HG03066 (cell line): ENCODE results near the gene SCARF2.
"Not testable (repeated sequence)": the region's sequence is repeated elsewhere in the genome, so short reads cannot be mapped to it uniquely, and the experiment has no call there.

ENCODE experiments used
- ATAC-seq: cut with Tn5 transposase; IDR thresholded peaks from one replicate; pipeline ENCODE4 v1.9.1; 2021; ENCODE audit warnings: low read depth; ENCODE audit not compliant: unreplicated experiment

SCARF2 gene, protein sequence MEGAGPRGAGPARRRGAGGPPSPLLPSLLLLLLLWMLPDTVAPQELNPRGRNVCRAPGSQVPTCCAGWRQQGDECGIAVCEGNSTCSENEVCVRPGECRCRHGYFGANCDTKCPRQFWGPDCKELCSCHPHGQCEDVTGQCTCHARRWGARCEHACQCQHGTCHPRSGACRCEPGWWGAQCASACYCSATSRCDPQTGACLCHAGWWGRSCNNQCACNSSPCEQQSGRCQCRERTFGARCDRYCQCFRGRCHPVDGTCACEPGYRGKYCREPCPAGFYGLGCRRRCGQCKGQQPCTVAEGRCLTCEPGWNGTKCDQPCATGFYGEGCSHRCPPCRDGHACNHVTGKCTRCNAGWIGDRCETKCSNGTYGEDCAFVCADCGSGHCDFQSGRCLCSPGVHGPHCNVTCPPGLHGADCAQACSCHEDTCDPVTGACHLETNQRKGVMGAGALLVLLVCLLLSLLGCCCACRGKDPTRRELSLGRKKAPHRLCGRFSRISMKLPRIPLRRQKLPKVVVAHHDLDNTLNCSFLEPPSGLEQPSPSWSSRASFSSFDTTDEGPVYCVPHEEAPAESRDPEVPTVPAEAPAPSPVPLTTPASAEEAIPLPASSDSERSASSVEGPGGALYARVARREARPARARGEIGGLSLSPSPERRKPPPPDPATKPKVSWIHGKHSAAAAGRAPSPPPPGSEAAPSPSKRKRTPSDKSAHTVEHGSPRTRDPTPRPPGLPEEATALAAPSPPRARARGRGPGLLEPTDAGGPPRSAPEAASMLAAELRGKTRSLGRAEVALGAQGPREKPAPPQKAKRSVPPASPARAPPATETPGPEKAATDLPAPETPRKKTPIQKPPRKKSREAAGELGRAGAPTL

DNA sequence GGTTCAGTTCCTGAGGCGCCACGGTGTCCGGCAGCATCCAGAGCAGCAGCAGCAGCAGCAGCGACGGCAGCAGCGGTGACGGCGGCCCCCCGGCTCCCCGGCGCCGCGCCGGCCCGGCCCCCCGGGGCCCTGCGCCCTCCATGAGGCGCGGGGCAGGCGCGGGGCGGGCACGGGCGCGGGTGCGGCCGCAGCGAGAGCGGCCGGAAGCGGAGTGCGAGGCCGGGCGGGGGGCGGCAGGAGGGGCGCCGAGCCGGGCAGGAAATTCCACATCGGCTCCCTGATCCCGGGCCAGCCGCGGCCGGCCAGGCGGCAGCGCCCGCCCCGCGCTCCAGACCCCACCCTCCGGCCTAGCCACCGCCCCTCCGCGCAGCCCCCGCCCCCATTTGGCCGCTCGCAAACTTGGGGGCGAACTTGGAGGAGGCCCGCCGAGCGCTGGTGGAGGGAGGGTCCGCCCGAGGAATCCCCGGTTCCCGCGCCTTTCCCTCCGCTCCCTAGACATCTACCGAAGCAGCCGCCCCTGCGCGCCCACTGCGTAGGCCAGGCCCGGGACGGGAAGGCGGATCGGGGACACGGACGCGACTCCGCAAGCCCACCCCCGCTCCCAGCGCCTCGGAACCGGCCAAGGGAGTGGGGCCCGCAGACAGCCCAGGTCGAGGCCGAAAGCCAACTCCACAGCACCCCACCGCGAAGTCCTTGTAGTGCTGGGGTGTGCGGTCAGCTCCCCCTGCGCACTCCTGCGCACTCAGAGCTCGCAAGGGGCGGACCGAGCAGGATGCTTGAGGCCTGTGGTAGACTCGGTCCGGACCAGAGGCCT is at the start of gene SCARF2:
Gene SCARF2 (minus strand): TSS at position 213 of the 814 bp plus-strand sequence. CDS start 71 bp downstream, at position 142.
- ATAC-seq, result no peak

DNA sequence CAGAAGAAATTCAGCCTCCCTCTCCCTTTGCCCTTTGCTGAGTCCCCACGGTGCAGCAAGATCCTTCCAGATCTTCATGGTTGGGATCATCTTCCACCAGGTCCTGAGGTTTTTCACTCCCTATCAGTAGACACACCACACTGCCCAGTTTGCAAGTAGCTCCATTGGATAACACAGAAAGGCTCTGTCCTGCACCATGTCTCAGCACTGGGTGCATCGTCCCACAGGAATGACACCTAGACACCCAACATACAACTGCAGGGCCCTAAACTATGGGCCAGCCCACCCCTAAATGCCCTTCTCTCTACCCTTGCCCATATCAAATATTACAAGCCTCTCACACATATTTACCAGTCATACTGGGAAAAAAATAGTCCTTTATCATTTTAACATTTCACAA is 48.6 kb upstream of the SCARF2 start:
- no peak for ATAC-seq

DNA sequence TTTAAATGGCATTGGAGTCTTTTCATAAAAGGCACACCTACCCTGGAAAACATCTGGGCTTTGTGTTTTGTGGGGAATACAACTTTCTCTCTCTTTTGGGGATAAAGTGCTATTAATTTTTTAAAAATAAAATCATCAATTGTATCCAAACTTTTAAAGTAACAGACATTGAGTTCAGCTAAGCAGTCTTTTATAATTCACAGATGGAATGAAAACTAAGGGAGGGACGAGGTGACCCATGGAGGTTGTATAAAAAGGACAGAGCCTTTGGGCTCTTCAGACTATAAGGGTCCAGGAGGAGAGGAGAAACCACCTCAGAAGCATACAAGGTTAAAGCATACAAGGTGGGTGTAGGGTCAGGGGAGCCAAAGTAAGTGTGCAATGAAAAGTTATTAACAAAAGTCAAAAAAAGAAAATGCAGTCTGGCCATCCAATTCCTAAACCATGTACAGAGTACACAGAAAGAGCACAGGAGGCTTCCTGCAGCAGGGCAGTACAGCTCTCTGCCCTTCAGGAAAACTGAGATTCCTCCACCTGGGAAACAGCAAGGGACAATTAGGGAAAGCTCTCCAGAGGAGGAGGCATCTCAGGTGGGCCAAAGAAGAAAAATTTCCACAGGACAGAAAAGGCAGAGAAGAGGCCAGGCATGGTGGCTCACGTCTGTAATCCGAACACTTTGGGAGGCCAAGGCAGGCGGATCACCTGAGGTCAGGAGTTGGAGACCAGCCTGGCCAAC is 47.5 kb upstream of the SCARF2 start:
- no peak for ATAC-seq

DNA sequence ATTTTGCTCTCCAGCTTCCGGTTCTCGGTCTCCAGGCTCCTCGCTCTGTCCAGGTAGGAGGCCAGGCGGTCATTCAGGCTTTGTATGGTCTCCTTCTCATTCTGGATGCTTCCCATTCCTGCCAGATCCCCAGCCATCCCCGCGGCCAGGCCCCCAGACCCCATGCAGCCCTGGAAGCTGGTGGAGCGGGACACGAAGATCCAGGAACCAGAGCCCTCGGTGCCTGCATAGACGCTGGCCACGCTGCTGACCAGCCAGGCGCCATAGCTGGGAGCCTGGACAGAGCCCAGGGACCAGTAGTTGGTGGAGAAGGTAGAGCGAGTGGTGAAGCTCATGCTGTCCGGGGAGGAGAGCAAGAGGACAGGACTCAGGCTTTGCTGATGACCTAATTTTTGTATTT is 46.1 kb upstream of the SCARF2 start:
- ATAC-seq, result no peak

- ATAC-seq, result not testable (repeated sequence)
Observed at GRCh38 chr22:20483143-20483506, 45.5 kb upstream of the SCARF2 start.

GRCh38 chr22:20479612-20480196 is 42.1 kb upstream of the SCARF2 start:
- ATAC-seq, result no peak

GRCh38 chr22:20478059-20478458 is 40.4 kb upstream of the SCARF2 start:
- not testable (repeated sequence) for ATAC-seq

- not testable (repeated sequence) for ATAC-seq
Observed at GRCh38 chr22:20475569-20475968, 37.9 kb upstream of the SCARF2 start.

GRCh38 chr22:20475115-20475436 is 37.5 kb upstream of the SCARF2 start:
- ATAC-seq, result no peak

- no peak for ATAC-seq
Observed at GRCh38 chr22:20472629-20473442, 35.2 kb upstream of the SCARF2 start.

- no peak for ATAC-seq
Observed at GRCh38 chr22:20471126-20471833, 33.7 kb upstream of the SCARF2 start.

- ATAC-seq, result not testable (repeated sequence)
Observed at GRCh38 chr22:20470525-20470924, 32.9 kb upstream of the SCARF2 start.

DNA sequence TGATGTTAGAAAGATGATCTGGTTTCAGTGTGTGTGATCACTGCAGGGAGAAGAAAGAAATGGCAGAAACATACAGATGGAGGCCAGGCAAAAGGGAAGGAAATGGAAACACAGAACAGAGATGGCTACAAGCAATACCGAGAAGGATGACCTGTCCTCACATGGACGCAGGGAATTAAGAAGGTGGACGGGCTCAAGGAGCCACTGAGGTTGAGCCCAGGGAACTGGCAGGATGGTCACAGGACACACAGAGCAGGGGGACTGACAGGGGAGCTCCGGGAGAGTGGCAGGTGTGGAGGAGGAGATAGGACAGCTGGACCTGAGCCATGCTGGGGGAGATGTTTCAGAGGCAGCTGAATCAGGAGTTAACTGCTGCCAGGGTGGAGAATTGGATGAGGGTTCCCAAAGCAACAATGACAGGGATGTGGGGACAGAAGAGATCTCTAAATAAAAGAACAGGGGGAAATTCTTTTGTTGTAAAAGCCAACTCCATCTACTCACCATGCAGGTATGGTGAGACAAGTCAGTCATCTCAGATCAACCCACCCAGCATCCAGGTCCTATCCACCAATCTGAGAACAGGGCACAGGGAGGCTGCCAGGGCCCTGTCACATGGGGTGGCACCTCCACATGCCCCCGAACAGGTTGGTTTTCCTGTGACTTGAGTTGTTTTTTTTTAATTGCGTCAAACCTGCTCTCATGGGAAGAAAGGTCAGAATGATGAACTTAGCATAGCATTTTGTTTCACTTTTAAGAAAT is 31.7 kb upstream of the SCARF2 start:
- no peak for ATAC-seq

DNA sequence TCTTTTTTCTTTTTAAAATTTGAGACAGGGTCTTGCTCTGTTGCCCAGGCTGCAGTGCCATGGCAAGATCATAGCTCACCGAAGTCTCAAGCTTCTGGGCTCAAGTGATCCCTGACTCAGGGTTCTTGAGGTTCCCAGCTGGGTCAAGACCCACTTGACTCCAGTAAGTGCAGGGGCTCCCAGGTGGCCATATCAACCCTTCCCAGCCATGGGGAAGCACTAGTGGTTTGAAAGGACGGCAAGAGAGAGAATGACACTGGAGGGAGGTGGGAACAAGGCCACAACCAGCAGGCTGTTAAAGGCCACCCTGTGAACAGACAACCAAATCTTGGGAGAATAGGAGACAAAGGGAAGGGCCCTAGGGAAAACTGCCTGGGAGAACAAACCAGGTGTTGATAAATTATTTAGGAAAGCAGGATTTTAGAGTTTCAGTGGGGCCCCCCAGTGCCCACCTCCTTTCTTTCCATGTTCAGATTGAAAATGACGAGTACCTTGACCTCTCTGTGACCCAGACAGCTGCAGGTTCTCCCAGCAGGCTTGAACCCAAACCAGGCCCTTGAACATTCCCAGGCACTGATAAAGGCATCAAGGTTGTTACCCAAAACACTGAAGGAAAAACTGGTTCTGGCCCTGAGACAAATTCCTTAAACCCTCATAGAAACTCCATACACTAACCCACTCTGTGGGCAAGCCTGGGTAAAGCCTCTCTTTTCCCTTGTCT is 29.2 kb upstream of the SCARF2 start:
- no peak for ATAC-seq

DNA sequence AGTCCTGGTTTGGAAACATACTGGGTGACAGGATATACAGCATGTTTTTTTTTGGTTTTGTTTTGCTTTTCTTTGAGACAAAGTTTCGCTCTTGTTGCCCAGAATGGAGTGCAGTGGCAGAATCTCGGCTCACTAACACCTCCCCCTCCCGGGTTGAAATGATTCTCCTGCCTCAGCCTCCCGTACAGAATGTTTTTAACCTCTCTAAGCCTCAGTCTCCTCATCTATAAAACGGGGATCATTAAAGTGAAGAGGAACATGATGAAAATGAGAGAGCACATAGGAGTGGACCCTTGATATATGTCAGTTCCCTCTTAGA is 28.1 kb upstream of the SCARF2 start:
- no peak for ATAC-seq

- ATAC-seq, result no peak
Observed at GRCh38 chr22:20464912-20465758, 27.5 kb upstream of the SCARF2 start.
